ENCODE data around the gene ATP6V0E2. TPM values are rescaled to one million over a fixed set of nuclear protein-coding genes. Genes with fewer than 3 reads are reported as not detected.

The ATP6V0E2 gene
- total and polyA plus RNA-seq, 8 donors = 6.8 to 66.3 (median 16.7) TPM

DNA sequence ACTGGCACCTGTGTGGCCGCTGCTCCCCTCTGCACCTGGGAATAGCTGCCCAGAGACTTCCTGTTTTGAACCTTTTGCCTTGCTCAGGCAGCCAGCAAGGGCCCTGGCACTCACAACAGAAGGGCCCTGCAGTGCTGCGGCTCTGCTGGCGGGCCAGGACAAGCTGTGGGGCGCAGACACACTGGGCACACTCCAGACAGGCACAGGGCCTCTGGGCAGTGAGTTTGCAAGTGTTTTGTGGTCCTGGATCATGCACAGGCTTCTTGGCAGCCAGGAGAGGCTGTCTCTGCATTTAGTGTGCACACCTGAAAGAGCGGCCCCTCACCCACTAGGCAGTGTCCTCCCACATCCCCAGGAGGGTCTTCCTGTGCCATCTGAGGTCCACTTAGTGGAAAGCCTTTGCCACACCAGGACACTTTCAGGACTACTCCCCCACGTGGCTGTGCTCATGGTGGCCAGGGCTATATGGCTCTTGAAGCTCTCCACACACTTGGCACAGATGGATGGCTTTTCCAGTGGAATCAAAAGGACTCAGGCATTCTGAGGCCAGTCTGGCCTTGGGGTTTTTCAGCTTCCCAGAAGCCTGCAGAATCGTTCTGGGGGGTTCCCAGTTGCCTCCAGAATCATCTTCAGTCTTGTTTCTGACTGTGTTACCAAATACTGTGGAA is 5.0 kb upstream of the ATP6V0E2 start:
- FAIRE-seq (no peak), DNase-seq (peak in 2 of 6 donors; percentile 6 to 32), ATAC-seq (no peak)
- Histone ChIP-seq H3K27ac (no peak overlapping the region), H3K27me3 (no peaks in the 10 kb centered on the region), H3K4me3 (no peak overlapping the region), H3K9me3 (no peaks in the 10 kb centered on the region), H3K36me3 (peaks cover 0 to 12% (median 0%) of the 10 kb centered on the region in 3 donors), H3K4me1 (no peaks in the 10 kb centered on the region)
- TF ChIP-seq, protein P1, sequence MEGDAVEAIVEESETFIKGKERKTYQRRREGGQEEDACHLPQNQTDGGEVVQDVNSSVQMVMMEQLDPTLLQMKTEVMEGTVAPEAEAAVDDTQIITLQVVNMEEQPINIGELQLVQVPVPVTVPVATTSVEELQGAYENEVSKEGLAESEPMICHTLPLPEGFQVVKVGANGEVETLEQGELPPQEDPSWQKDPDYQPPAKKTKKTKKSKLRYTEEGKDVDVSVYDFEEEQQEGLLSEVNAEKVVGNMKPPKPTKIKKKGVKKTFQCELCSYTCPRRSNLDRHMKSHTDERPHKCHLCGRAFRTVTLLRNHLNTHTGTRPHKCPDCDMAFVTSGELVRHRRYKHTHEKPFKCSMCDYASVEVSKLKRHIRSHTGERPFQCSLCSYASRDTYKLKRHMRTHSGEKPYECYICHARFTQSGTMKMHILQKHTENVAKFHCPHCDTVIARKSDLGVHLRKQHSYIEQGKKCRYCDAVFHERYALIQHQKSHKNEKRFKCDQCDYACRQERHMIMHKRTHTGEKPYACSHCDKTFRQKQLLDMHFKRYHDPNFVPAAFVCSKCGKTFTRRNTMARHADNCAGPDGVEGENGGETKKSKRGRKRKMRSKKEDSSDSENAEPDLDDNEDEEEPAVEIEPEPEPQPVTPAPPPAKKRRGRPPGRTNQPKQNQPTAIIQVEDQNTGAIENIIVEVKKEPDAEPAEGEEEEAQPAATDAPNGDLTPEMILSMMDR (IDR thresholded peaks at IDR 0.05) = no peak
- 66 to 75% methylated on average over 7 of the region's 7 CpGs for WGBS, 2 donors
- intact Hi-C loops (cut with DNase I) = no loop called here

DNA sequence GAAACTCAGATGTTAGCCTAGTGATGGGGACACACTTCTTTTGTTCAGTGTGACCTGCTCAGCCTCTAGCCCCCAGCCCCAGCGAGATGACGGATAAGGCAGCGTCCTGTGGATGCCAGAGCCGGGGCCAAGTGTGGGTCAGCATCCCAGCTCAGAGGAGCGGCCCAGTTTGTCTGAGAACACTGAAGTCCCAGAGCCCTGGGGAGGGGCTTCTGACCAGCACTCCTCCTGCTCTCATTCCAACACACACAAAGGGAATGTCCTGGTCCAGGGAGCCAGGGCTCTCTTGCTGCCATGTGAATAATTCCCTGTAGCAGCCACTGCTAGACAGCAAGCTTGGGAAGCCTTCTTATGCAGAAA is 4.5 kb upstream of the ATP6V0E2 start:
- ATAC-seq = no peak
- Histone ChIP-seq H3K4me3 (no peak overlapping the region), H3K4me1 (peaks cover 0 to 4% (median 0%) of the 10 kb centered on the region in 3 donors), H3K27me3 (no peaks in the 10 kb centered on the region), H3K27ac (no peak overlapping the region), H3K36me3 (peaks cover 0 to 8% (median 0%) of the 10 kb centered on the region in 3 donors), H3K9me3 (no peaks in the 10 kb centered on the region)
- 80 to 81% methylated on average over 5 of the region's 5 CpGs for WGBS, 2 donors
- no peak for FAIRE-seq
- intact Hi-C loops (cut with DNase I) = no loop called here
- DNase-seq = peak in 1 of 6 donors; percentile 6
- TF ChIP-seq, protein P1 (IDR thresholded peaks at IDR 0.05) = no peak

DNA sequence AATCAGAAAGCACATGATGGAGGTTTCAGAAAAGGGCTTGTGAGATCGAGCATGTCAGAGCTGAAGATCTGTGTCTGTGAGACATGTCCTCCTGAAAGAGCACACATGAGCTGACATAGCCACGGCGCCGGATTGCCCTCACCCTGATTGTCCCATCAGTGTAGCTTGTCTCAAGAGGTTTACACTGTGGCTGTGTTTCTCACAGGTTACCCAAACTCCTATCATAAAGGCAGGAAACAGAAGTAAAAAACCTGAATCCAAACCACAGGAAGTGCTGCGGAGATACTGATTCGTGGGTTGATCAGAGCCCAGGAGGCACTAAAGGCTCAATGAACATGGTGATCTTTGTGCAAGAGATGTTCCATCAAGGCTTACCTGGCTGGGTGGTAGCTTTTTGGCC is 3.9 kb upstream of the ATP6V0E2 start:
- DNase-seq = no peak
- no peaks in the 10 kb centered on the region for H3K27me3 ChIP-seq
- H3K27ac ChIP-seq = no peak overlapping the region
- 75 to 80% methylated on average over 6 of the region's 6 CpGs for WGBS, 2 donors
- H3K4me1 ChIP-seq = peaks cover 0 to 5% (median 0%) of the 10 kb centered on the region in 3 donors
- no peak for FAIRE-seq
- no peak for ATAC-seq
- no peaks in the 10 kb centered on the region for H3K9me3 ChIP-seq
- H3K36me3 ChIP-seq = peaks cover 0 to 2% (median 0%) of the 10 kb centered on the region in 3 donors
- TF ChIP-seq, protein P1 (IDR thresholded peaks at IDR 0.05) = no peak
- intact Hi-C loops (cut with DNase I) = no loop called here
- no peak overlapping the region for H3K4me3 ChIP-seq

DNA sequence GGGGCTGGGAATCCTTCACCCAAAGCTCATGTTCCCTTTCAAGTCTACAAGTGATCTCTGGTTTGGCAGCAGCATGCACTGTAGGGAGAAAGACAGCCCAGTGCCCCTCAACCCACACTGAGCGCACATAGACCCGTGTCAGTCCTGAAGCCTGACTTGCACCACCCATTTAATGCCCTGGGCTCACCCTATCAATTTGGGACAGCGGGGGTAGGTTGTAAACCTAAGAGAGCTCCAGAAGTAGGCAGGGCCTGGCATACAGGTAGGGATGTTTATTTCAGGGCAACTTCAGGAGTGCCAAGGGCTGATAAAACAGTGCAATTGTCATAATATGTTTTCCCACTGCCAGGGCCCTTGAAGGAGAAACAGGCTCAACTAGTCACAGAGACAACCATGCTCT is 3.5 kb upstream of the ATP6V0E2 start:
- Histone ChIP-seq H3K27me3 (no peaks in the 10 kb centered on the region), H3K4me1 (peaks cover 0 to 5% (median 0%) of the 10 kb centered on the region in 3 donors), H3K4me3 (no peak overlapping the region), H3K9me3 (no peaks in the 10 kb centered on the region), H3K36me3 (no peaks in the 10 kb centered on the region), H3K27ac (no peak overlapping the region)
- peak in 1 of 6 donors; percentile 4 for DNase-seq
- no peak for ATAC-seq
- TF ChIP-seq, protein P1 (IDR thresholded peaks at IDR 0.05) = no peak
- 86 to 95% methylated on average over 3 of the region's 3 CpGs for WGBS, 2 donors
- FAIRE-seq = no peak
- intact Hi-C loops (cut with DNase I) = no loop called here
